HEK293 (cell line): ENCODE data around the gene NCKAP1.

Source experiments
- ATF2 ChIP-seq: fragments of 450-650 bp; formaldehyde crosslinking; IDR thresholded peaks from 2 replicates; pipeline ENCODE4 v1.5.1; 2016; ENCODE audit warnings: missing biosample characterization, missing genetic modification characterization, low read depth
- ELK4 ChIP-seq: IDR thresholded peaks from 2 replicates; pipeline ENCODE4 v1.6.1; 2011; ENCODE audit warnings: mild to moderate bottlenecking, low read depth, low read length, borderline replicate concordance
- HOXC10 ChIP-seq: sonication (generic); formaldehyde crosslinking; IDR thresholded peaks from 2 replicates; pipeline ENCODE4 v1.8.1; 2023; ENCODE audit warnings: mild to moderate bottlenecking, missing genetic modification reagents
- KLF10 ChIP-seq: fragments of 450-650 bp; IDR thresholded peaks from 2 replicates; pipeline ENCODE4 v1.5.1; 2018; ENCODE audit warnings: missing biosample characterization, mild to moderate bottlenecking, missing genetic modification characterization
- PATZ1 ChIP-seq: fragments of 450-650 bp; formaldehyde crosslinking; IDR thresholded peaks from 2 replicates; pipeline ENCODE4 v1.5.1; 2016; ENCODE audit warnings: missing biosample characterization, missing genetic modification characterization
- ZNF10 ChIP-seq: fragments of 450-650 bp; formaldehyde crosslinking; IDR thresholded peaks from 2 replicates; pipeline ENCODE4 v1.5.1; 2017; ENCODE audit warnings: missing biosample characterization, missing genetic modification characterization
- ZNF341 ChIP-seq: fragments of 450-650 bp; formaldehyde crosslinking; IDR thresholded peaks from 2 replicates; pipeline ENCODE4; 2016; ENCODE audit warnings: low read depth, missing biosample characterization, missing genetic modification characterization
- ZNF571 ChIP-seq: fragments of 450-650 bp; formaldehyde crosslinking; IDR thresholded peaks from 2 replicates; pipeline ENCODE4 v1.5.0; 2017; ENCODE audit warnings: missing biosample characterization, missing genetic modification characterization
- ZNF596 ChIP-seq: fragments of 450-650 bp; IDR thresholded peaks from 2 replicates; pipeline ENCODE4 v1.5.0; 2018; ENCODE audit warnings: missing biosample characterization, mild to moderate bottlenecking, missing genetic modification characterization, moderate library complexity
- TF ChIP-seq, protein P1 (sequence below): fragments of 450-650 bp; formaldehyde crosslinking; IDR thresholded peaks from 2 replicates; pipeline ENCODE4 v1.5.1; 2016; ENCODE audit warnings: missing biosample characterization, missing genetic modification characterization
- TF ChIP-seq, protein P2 (sequence below): fragments of 450-650 bp; formaldehyde crosslinking; optimal IDR thresholded peaks from 2 replicates; pipeline ENCODE3; 2016; ENCODE audit warnings: missing biosample characterization, mild to moderate bottlenecking, missing genetic modification characterization

GRCh38 chr2:182943339-182943738 lies 94.9 kb downstream of the NCKAP1 start:
- TF ChIP-seq PATZ1 (tag by site-specific recombination), result no peak
- no peak for TF ChIP-seq ZNF596 (tag by site-specific recombination)
- TF ChIP-seq, protein P1, sequence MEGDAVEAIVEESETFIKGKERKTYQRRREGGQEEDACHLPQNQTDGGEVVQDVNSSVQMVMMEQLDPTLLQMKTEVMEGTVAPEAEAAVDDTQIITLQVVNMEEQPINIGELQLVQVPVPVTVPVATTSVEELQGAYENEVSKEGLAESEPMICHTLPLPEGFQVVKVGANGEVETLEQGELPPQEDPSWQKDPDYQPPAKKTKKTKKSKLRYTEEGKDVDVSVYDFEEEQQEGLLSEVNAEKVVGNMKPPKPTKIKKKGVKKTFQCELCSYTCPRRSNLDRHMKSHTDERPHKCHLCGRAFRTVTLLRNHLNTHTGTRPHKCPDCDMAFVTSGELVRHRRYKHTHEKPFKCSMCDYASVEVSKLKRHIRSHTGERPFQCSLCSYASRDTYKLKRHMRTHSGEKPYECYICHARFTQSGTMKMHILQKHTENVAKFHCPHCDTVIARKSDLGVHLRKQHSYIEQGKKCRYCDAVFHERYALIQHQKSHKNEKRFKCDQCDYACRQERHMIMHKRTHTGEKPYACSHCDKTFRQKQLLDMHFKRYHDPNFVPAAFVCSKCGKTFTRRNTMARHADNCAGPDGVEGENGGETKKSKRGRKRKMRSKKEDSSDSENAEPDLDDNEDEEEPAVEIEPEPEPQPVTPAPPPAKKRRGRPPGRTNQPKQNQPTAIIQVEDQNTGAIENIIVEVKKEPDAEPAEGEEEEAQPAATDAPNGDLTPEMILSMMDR (tag by site-specific recombination), result no peak
- TF ChIP-seq ELK4, result no peak
- no peak for TF ChIP-seq ZNF10 (tag by site-specific recombination)
- TF ChIP-seq ATF2 (tag by site-specific recombination), result no peak
- TF ChIP-seq, protein P2, sequence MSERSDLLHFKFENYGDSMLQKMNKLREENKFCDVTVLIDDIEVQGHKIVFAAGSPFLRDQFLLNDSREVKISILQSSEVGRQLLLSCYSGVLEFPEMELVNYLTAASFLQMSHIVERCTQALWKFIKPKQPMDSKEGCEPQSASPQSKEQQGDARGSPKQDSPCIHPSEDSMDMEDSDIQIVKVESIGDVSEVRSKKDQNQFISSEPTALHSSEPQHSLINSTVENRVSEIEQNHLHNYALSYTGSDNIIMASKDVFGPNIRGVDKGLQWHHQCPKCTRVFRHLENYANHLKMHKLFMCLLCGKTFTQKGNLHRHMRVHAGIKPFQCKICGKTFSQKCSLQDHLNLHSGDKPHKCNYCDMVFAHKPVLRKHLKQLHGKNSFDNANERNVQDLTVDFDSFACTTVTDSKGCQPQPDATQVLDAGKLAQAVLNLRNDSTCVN (tag by site-specific recombination), result no peak
- no peak for TF ChIP-seq HOXC10 (CRISPR knock-in tag)
- no peak for TF ChIP-seq ZNF341 (tag by site-specific recombination)
- no peak for TF ChIP-seq ZNF571 (tag by site-specific recombination)
- TF ChIP-seq KLF10 (tag by site-specific recombination), result no peak
